ENCODE results near the gene CDK6. TPM values are rescaled to one million over a fixed set of nuclear protein-coding genes. Genes with fewer than 3 reads are reported as not detected.

CDK6 gene
- polyA plus RNA-seq, 1 donor (not counting 4 experiments of a cell fraction or from before 2014, with no cell fraction given): 53.5 TPM

GRCh38 chr7:92793656-92794205 is 42.6 kb downstream of the CDK6 start:
- H3K4me2 ChIP-seq (ENCODE audit: control insufficient read depth, extremely low read depth, insufficient read depth, low read depth, low read length): no peak overlapping the region
- H3K4me1 ChIP-seq (ENCODE audit: control insufficient read depth, extremely low read depth, insufficient read depth, low read length): peaks cover 30% of the 10 kb centered on the region
- no peaks in the 10 kb centered on the region for H3K27me3 ChIP-seq (ENCODE audit: control insufficient read depth, extremely low read depth, insufficient read depth, low read length)
- no peak overlapping the region for H3K9ac ChIP-seq (ENCODE audit: control insufficient read depth, extremely low read depth, insufficient read depth, low read length)
- dilution Hi-C loops (cut with MboI; ENCODE audit: extremely low pct_ligation_motif_present, low sequenced_read_pairs): no loop called here
- peaks cover 0 to 3% of the 10 kb centered on the region in 2 experiments for H3K36me3 ChIP-seq (ENCODE audit: control insufficient read depth in 2 of 2, extremely low read depth in 1 of 2, insufficient read depth in 2 of 2, low read length in 2 of 2)
- peaks cover 3% of the 10 kb centered on the region for H3K9me3 ChIP-seq (ENCODE audit: control insufficient read depth, low read depth, low read length)
- H2AFZ ChIP-seq (ENCODE audit: control insufficient read depth, low read length): no peak overlapping the region
- H4K20me1 ChIP-seq (ENCODE audit: control insufficient read depth, extremely low read depth, insufficient read depth, low read length): peaks cover 10% of the 10 kb centered on the region
- DNase-seq (ENCODE audit: low read depth, low spot score) (no peak), FAIRE-seq (no peak)
- TF ChIP-seq EZH2 (IDR thresholded peaks at IDR 0.05; ENCODE audit: low read length): no peak
- TF ChIP-seq CTCF (optimal IDR thresholded peaks at IDR 0.05 in 1 of 3, IDR thresholded peaks at IDR 0.05 in 1 of 3, conservative IDR thresholded peaks at IDR 0.05 in 1 of 3; ENCODE audit: extremely low read depth in 1 of 3, insufficient read depth in 2 of 3, low read length in 3 of 3): no peak
- peaks cover 99% of the 10 kb centered on the region for H3K79me2 ChIP-seq (ENCODE audit: control insufficient read depth, insufficient read depth, low read length)
- H3K9me1 ChIP-seq (ENCODE audit: control insufficient read depth, extremely low read depth, insufficient read depth, low read length): no peaks in the 10 kb centered on the region
- H3K27ac ChIP-seq (ENCODE audit: control insufficient read depth, insufficient read depth, low read length): no peak overlapping the region
- H3K4me3 ChIP-seq (ENCODE audit: control insufficient read depth in 2 of 3, extremely low read depth in 1 of 3, insufficient read depth in 2 of 3, low read depth in 1 of 3, low read length in 3 of 3): no peak overlapping the region

- peak; percentile 44 for FAIRE-seq
- H3K4me2 ChIP-seq (ENCODE audit: control insufficient read depth, extremely low read depth, insufficient read depth, low read depth, low read length): peak overlapping the region; percentile 17
- H3K4me1 ChIP-seq (ENCODE audit: control insufficient read depth, extremely low read depth, insufficient read depth, low read length): peaks cover 16% of the 10 kb centered on the region
- no peak overlapping the region for H3K4me3 ChIP-seq (ENCODE audit: control insufficient read depth in 2 of 3, extremely low read depth in 1 of 3, insufficient read depth in 2 of 3, low read depth in 1 of 3, low read length in 3 of 3)
- H3K27me3 ChIP-seq (ENCODE audit: control insufficient read depth, extremely low read depth, insufficient read depth, low read length): no peaks in the 10 kb centered on the region
- no peak overlapping the region for H3K9ac ChIP-seq (ENCODE audit: control insufficient read depth, extremely low read depth, insufficient read depth, low read length)
- peaks cover 7% of the 10 kb centered on the region for H3K9me3 ChIP-seq (ENCODE audit: control insufficient read depth, low read depth, low read length)
- H3K36me3 ChIP-seq (ENCODE audit: control insufficient read depth in 2 of 2, extremely low read depth in 1 of 2, insufficient read depth in 2 of 2, low read length in 2 of 2): peaks cover 0 to 3% of the 10 kb centered on the region in 2 experiments
- H3K27ac ChIP-seq (ENCODE audit: control insufficient read depth, insufficient read depth, low read length): no peak overlapping the region
- TF ChIP-seq CTCF (optimal IDR thresholded peaks at IDR 0.05 in 1 of 3, IDR thresholded peaks at IDR 0.05 in 1 of 3, conservative IDR thresholded peaks at IDR 0.05 in 1 of 3; ENCODE audit: extremely low read depth in 1 of 3, insufficient read depth in 2 of 3, low read length in 3 of 3) (no peak), EZH2 (IDR thresholded peaks at IDR 0.05; ENCODE audit: low read length) (no peak)
- dilution Hi-C loops (cut with MboI; ENCODE audit: extremely low pct_ligation_motif_present, low sequenced_read_pairs): no loop called here
- DNase-seq (ENCODE audit: low read depth, low spot score): no peak
- H2AFZ ChIP-seq (ENCODE audit: control insufficient read depth, low read length): no peak overlapping the region
- peaks cover 12% of the 10 kb centered on the region for H4K20me1 ChIP-seq (ENCODE audit: control insufficient read depth, extremely low read depth, insufficient read depth, low read length)
- peaks cover 98% of the 10 kb centered on the region for H3K79me2 ChIP-seq (ENCODE audit: control insufficient read depth, insufficient read depth, low read length)
- no peaks in the 10 kb centered on the region for H3K9me1 ChIP-seq (ENCODE audit: control insufficient read depth, extremely low read depth, insufficient read depth, low read length)
Measured at GRCh38 chr7:92790992-92791391, 45.4 kb downstream of the CDK6 start.

All from keratinocyte (primary cell).